Measurements from ENCODE around the gene OPTN.
A peak's percentile ranks its signal among the peaks of the same experiment; 100 is the strongest.
"Not testable (repeated sequence)": the region's sequence is repeated elsewhere in the genome, so short reads cannot be mapped to it uniquely, and the experiment has no call there.

OPTN gene

DNA sequence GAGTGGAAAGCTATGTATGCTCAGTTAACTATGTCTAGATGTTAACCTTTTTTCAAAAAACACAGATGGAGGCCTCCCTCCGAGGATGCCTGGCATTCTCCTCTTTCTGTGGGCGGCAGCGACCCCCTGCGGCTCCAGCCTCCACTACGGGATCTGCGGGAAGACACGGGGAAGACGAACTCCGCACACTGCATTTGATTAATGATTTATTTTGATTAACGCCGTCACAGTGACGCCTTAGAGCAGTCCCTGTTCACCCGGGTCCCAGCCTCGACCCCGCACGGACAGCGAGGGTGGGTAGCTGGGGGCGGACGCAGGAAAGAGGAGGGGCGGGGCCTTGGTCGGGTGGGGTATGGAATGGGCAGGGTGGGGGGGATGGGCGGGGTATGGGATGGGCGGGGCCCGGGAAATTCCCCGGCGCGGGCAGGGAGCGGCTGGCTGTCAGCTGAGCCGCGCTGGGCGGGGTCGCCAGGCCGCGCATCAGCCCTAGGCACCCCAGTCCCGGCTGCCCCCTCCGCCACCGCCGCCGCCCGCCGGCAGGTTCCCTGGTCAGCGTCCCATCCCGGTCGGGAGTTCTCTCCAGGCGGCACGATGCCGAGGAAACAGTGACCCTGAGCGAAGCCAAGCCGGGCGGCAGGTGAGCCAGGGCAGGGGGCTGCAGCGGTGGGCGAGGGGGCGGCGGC lies at the start of gene OPTN:
TSS of gene OPTN (plus strand) at position 498 of the 683 bp plus-strand sequence. CDS start 8,960 bp downstream, outside the sequence.
- DNase-seq = peak; percentile 62 to 72

GRCh38 chr10:13051126-13051694 lies 48.8 kb upstream of the OPTN start:
- no peak for DNase-seq

- not testable (repeated sequence) for DNase-seq
Measured at GRCh38 chr10:13053208-13053607, 46.8 kb upstream of the OPTN start.

DNA sequence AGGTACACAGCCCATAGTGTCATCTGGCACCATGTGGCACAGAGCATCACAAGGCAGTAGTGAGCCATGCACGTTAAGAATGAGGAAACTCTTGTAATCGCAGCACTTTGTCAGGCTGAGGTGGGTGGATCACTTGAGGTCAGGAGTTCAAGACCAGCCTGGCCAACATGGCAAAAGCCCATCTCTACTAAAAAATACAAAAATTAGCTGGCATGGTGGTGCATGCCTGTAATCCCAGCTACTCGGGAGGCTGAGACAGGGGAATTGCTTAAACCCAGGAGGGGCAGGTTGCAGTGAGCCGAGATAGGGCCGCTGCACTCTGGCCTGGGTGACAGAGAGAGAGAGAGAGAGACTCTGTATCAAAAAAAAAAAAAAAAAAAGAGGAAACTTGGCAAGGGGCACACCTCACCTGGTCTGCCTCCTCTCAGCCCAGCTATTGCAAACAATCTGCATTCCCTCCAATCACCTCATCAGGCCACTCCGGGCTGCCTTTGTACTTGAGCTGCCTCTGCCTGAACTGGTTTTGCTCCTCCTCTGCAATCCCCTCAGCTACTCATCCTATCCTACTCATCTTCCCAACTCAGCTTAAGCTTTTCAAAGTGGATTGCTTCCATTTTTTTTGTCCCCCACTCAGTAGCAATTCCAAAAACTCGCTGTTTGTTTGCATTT lies 46.0 kb upstream of the OPTN start:
- no peak for DNase-seq

DNA sequence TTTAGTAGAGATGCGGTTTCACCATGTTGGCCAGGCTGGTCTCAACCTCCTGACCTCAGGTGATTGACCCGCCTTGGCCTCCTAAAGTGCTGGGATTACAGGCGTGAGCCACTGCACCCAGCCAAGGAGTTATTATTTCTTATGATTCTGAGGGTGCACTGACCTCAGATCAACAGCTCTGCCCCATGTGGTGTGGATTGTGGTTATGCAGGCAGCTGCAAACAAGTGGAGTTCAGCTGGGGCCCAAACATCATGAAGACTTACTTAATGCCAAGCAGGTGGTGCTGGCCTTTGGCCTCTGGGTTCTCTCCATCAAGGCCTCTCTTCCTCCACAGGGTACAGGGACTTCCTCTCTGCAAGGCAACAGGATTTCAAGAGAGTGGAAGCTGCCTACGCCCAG lies 45.1 kb upstream of the OPTN start:
- DNase-seq = peak in 1 of 2 donors; percentile 3

DNA sequence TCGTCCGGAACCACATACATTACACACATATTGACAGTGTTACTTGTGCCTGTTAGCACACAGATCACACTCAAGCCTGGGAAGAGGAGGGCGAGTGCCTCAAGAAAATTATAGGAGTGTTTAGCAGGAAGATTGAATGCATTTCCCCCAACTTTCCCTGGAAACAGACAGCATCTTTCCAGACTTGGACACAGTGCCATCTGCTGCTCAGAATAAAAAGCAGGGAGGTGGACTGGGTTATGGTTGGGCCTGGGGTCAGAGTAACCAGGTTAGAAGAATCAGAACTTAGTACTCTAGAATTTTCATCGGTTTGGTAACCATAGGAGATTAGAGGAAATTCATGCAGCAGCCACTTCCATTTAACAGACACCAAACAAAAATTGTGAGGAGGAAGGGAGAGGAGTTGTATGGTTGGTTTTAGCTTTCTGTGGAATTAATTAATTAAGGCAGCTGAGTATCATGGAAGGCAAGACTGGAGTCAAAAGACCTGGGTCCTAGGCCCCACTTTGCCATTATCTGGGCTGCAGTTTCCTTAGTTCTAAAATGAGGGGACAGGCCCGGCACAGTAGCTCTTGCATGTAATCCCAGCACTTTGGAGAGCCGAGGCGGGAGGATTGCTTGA lies 43.4 kb upstream of the OPTN start:
- DNase-seq = no peak

- no peak for DNase-seq
Measured at GRCh38 chr10:13062803-13063202, 37.2 kb upstream of the OPTN start.

GRCh38 chr10:13066527-13066926 lies 33.4 kb upstream of the OPTN start:
- DNase-seq = no peak

GRCh38 chr10:13067431-13067830 lies 32.5 kb upstream of the OPTN start:
- DNase-seq = no peak

GRCh38 chr10:13068071-13068470 lies 31.9 kb upstream of the OPTN start:
- DNase-seq = no peak

DNA sequence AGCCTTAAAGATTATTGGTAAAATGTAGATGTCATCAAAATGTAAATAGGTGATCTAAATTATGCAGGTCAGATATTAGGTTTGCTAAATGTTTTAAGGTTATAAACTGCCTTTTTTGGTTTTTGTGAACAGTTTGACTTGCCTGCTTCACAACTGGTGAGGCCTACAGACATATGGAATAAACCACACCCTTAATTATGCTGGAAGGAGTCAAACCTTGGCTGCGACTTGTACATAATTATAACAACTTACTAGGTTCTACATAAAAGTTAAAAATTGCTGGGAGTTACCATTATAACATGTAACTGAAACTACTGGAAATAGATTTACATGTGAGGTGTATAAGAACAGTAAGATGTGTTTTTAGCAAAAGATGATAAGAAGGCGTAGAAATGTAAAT lies 31.5 kb upstream of the OPTN start:
- DNase-seq = no peak

DNA sequence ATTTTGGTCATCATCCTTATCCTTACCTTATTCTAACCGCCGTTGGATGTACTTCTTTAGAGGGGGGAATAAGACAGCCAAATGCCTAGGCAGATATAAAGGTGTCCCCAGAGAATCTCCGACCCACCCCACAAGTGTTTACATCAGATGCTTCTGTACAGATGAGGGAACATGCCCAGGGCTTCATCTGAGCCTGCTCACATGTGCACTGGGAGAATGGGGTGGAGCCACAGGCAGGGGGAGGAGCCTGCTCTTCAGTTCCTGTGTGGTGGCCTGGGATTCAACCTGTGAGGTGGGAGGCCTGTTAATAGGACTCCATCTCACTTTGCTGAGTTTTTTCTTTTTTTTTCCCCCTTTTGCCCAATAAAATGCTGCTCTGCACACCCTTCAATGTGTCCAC lies 27.6 kb upstream of the OPTN start:
- DNase-seq = no peak

DNA sequence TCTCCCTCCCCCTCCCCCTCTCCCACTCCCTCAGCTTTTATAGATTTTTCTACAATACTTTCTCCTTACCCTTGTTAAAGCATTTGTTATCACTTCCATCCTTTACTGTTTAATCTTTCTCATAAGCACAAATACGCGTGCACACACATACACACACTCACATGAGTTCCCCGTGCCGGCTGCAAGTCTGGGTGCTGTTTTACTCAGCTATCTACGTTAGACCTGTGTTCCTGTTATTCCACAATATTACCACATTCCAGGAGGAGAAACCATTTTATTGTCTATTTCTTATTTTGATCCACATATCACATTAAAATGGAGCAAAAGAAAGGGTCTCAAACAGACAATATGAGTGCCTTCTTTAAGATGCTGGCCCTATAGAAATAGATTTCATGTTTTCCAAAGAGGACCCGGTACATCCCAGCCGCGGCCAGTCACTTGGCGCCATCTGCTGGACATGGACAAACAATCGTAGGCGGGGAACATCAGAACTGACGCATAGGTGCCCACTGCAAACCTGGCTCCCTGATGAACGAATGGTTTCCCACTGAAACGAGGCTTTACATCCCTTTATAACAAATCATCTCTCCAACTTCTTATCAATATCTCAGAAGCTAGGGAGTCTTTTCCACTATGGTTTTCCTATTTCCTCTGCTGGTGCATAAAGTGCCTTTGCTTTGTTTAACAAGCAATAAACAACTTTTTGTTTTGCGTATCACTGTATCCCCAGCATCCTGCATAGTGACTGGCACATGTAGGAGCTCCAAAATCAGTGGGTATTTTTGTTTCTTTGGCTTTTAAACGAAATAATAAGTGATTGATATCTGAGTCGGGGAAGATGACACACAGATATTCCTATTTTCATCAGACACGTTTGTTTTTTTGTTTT lies 25.2 kb upstream of the OPTN start:
- peak in 1 of 2 donors; percentile 67 for DNase-seq

- DNase-seq = no peak
Measured at GRCh38 chr10:13078912-13079775, 20.8 kb upstream of the OPTN start.

- peak in 1 of 2 donors; percentile 34 for DNase-seq
Measured at GRCh38 chr10:13079776-13080050, 20.2 kb upstream of the OPTN start.

GRCh38 chr10:13080643-13081042 lies 19.3 kb upstream of the OPTN start:
- no peak for DNase-seq

GRCh38 chr10:13083700-13084099 lies 16.3 kb upstream of the OPTN start:
- DNase-seq = not testable (repeated sequence)

- no peak for DNase-seq
Measured at GRCh38 chr10:13086056-13086455, 13.9 kb upstream of the OPTN start.

DNA sequence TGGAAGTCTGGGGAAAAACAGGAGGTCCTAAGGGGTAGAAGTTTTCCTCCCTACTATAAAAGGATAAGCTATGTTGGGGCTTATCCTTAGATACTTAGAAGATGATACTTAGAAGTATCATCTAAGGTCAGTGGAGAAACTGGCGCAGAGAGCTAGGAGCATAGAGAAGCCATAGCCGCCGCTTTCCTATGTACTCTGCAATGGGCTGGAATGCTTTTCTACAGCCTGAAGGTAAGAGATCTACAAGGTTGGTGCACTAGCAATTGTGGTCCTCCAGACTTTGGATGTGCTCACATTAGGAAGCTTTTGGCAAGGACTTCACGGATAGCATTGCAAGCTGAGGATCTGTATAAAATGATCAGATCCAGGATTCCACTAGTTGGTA lies 12.4 kb upstream of the OPTN start:
- no peak for DNase-seq

DNA sequence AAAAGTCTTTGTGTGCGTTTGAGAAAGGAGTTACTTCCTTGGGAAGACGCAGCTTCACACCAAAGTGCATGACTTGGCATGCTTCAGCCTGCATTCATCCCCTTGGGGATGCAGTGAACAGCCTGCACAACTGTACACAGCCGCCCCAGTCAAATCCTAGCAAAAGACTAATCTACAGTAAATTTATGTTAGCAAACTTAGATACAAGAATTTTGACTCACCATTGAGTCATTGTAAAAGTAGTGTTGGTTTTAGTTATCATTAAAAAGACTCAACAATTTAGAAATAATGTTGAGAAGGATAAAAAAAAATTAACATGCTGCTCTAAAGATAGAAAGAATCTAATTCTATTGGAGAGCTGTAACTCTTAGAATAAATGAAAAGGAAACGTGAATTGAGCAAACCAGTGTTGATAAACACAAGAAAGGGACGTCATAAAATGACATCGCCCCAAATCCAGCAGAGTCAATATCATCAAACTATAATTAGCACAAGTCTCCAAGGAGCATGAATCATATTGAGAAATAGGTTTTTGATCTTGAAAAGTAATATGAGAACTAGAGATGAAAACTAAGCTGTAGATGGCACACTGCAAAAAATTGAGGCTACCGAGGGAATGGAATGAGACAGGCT lies 11.9 kb upstream of the OPTN start:
- DNase-seq = no peak

DNA sequence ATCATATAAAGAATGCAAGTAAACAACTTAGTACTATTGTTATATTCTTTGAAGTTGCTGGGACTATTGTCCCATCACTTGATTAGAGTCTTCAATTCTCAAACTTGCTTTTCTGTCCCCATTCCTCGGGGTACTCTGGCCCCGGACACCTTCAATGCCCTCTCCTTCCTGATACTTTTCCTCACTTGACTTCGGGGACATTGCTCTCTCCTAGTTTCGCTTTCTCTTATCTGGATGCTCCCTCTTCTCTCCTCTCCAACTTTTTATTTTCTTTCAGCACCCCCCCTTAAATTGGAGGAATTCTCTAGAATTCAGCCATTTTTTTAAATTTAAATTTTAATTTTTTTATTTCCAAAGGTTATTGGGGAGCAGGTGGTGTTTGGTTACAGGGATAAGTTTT lies 10.6 kb upstream of the OPTN start:
- no peak for DNase-seq

- no peak for DNase-seq
Measured at GRCh38 chr10:13090289-13090688, 9.7 kb upstream of the OPTN start.

Measured in bone marrow (tissue), 2 donors.